Transverse colon (tissue), 3 donors: ENCODE measurements around the gene TADA2A.

Source experiments
- EP300 ChIP-seq: sonication (generic); formaldehyde crosslinking; IDR thresholded peaks from one replicate; pipeline ENCODE4 v1.6.1; 2017; ENCODE audit warnings: antibody characterized with exemption, low read depth
- POLR2A ChIP-seq: fragments of 450-650 bp; IDR thresholded peaks from one replicate; pipeline ENCODE4 v1.6.1; 2016; ENCODE audit warnings: antibody characterized with exemption, mild to moderate bottlenecking, moderate library complexity
- TF ChIP-seq, protein P1 (sequence below), 5 experiments: fragments of 200-600 bp in 3 of 5; fragments of 450-650 bp in 2 of 5; sonication (generic) in 3 of 5; IDR thresholded peaks; 1 replicate in 2 of 5; 2 replicates in 3 of 5; pipeline ENCODE4 v1.5.1; 2016 to 2017; ENCODE audit warnings: antibody characterized with exemption in 5 of 5, inconsistent platforms in 3 of 5, mild to moderate bottlenecking in 2 of 5, moderate library complexity in 1 of 5

DNA sequence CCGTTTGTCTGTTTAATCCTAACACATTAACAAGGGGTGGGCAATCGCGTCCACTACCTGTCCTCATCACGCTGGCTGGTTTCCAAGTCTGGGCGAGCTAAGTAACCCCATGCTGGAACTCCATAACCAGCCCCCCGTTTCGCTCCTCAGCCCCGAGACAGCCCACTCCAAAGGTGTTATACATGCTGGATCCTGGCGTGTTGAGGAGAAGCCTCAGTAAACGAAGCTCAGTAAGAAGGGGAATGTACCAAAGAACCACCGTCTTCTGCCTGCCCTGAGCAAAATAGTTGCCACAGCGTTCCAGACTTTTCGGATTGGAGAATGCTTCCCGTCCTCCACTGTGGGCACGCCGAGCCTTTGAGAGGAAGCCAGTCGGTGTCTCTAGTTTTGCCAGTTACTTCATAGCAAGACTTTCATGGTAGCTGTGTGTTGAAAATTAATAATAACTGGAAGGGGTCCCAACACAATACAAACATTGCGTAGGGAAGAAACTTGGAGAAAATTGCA lies 47.0 kb upstream of the TADA2A start:
- TF ChIP-seq, protein P1, sequence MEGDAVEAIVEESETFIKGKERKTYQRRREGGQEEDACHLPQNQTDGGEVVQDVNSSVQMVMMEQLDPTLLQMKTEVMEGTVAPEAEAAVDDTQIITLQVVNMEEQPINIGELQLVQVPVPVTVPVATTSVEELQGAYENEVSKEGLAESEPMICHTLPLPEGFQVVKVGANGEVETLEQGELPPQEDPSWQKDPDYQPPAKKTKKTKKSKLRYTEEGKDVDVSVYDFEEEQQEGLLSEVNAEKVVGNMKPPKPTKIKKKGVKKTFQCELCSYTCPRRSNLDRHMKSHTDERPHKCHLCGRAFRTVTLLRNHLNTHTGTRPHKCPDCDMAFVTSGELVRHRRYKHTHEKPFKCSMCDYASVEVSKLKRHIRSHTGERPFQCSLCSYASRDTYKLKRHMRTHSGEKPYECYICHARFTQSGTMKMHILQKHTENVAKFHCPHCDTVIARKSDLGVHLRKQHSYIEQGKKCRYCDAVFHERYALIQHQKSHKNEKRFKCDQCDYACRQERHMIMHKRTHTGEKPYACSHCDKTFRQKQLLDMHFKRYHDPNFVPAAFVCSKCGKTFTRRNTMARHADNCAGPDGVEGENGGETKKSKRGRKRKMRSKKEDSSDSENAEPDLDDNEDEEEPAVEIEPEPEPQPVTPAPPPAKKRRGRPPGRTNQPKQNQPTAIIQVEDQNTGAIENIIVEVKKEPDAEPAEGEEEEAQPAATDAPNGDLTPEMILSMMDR (IDR thresholded peaks at IDR 0.05): no peak
- TF ChIP-seq POLR2A (no peak), EP300 (no peak)
